Measurements from ENCODE around the gene PPIL1. TPM values are rescaled to one million over a fixed set of nuclear protein-coding genes. Genes with fewer than 3 reads are reported as not detected.

Gene PPIL1
- total RNA-seq, 4 donors from 2014 or later, result 22.8 to 36.0 (median 27.5) TPM

DNA sequence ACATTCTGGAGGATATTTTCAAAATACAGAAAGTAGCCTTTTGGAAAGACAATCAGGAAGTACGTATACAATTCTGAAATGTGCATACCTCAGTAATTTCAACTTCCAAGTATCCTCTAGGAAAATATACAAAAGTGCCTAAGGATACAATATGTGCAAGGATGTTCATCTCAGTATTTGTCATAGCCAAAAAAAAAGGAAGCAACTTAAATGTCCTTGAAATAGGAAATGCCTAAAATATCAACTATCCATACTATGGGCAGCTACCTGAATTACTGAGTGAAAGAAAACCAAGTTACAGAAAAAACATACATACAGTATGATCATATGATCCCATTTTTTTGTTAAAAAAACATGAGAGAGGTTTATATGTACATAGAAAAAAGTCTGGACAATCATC lies 1.5 kb downstream of the PPIL1 start:
- TF ChIP-seq, protein P1, sequence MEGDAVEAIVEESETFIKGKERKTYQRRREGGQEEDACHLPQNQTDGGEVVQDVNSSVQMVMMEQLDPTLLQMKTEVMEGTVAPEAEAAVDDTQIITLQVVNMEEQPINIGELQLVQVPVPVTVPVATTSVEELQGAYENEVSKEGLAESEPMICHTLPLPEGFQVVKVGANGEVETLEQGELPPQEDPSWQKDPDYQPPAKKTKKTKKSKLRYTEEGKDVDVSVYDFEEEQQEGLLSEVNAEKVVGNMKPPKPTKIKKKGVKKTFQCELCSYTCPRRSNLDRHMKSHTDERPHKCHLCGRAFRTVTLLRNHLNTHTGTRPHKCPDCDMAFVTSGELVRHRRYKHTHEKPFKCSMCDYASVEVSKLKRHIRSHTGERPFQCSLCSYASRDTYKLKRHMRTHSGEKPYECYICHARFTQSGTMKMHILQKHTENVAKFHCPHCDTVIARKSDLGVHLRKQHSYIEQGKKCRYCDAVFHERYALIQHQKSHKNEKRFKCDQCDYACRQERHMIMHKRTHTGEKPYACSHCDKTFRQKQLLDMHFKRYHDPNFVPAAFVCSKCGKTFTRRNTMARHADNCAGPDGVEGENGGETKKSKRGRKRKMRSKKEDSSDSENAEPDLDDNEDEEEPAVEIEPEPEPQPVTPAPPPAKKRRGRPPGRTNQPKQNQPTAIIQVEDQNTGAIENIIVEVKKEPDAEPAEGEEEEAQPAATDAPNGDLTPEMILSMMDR (IDR thresholded peaks at IDR 0.05), result no peak
- TF ChIP-seq POLR2A (IDR thresholded peaks at IDR 0.05), result no peak
- Histone ChIP-seq H3K27me3 (no peaks in the 10 kb centered on the region), H3K4me1 (peaks cover 0 to 5% of the 10 kb centered on the region in 2 donors), H3K9me3 (no peaks in the 10 kb centered on the region), H3K27ac (no peak overlapping the region), H3K36me3 (no peaks in the 10 kb centered on the region), H3K4me3 (no peak overlapping the region)
- no peak for DNase-seq
- intact Hi-C loops (cut with DNase I; ENCODE audit: low total_unique reads), result no loop called here

DNA sequence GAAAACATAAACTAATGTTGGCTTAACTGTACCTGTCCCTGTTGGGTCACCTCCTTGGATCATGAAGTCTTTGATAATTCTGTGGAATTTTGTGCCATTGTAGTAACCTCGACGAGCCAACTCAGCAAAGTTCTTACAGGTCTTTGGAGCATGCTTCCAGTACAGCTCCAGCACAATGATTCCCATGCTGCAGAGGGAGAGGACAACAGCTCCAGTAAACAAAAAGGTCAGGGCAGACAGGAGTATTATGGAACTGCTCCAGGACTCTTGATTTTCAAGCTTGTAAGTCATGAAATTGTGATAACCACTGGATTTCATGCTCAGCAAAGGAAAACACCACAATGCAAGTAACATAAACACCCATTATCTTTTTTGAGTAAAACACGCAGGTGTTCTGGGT lies 2.9 kb downstream of the PPIL1 start:
- Histone ChIP-seq H3K9me3 (no peaks in the 10 kb centered on the region), H3K36me3 (no peaks in the 10 kb centered on the region), H3K27ac (no peak overlapping the region), H3K4me3 (no peak overlapping the region), H3K4me1 (peaks cover 0 to 5% of the 10 kb centered on the region in 2 donors), H3K27me3 (no peaks in the 10 kb centered on the region)
- DNase-seq, result no peak
- TF ChIP-seq, protein P1 (IDR thresholded peaks at IDR 0.05), result no peak
- no peak for TF ChIP-seq POLR2A (IDR thresholded peaks at IDR 0.05)
- intact Hi-C loops (cut with DNase I; ENCODE audit: low total_unique reads), result no loop called here

DNA sequence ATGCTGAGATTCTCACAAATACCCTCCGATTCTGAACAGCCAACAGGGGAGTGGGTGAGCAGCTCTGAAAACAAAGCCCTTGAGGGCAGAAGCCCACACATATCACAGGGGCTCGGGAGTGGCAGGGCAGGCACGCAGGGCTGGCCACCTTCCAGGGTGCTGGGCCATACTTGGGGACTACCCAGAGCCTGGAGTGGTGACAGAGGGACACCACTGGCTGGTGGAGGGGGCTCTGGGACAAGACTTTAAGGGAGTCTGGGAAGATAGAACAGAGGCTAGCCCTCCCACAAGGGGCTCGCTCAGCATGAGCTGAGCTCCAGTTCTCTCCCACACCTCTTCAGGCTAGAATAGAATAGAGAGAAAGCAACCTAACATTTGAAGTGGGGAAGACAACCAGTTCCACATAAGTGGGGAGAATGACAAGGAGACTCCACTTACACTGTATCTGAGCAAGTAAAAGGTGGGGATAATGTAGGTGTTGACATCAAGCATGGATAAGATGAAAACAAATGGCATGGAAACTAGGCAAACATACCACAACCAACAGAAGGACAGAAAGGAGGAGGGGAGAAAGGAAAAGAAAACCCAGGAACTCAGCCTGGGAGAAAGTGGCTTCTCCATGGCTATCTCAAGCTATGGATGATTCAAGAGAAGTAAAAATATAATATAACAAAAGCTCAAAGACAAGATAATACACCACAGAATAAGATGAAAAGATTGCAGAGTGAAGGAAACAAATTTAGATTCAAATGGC lies 7.0 kb downstream of the PPIL1 start:
- H3K9me3 ChIP-seq, result no peaks in the 10 kb centered on the region
- TF ChIP-seq, protein P1 (IDR thresholded peaks at IDR 0.05), result no peak
- no peak for TF ChIP-seq POLR2A (IDR thresholded peaks at IDR 0.05)
- H3K36me3 ChIP-seq, result no peaks in the 10 kb centered on the region
- DNase-seq, result no peak
- H3K27ac ChIP-seq, result no peak overlapping the region
- no peaks in the 10 kb centered on the region for H3K4me1 ChIP-seq
- H3K4me3 ChIP-seq, result no peak overlapping the region
- intact Hi-C loops (cut with DNase I; ENCODE audit: low total_unique reads), result no loop called here
- H3K27me3 ChIP-seq, result no peaks in the 10 kb centered on the region

DNA sequence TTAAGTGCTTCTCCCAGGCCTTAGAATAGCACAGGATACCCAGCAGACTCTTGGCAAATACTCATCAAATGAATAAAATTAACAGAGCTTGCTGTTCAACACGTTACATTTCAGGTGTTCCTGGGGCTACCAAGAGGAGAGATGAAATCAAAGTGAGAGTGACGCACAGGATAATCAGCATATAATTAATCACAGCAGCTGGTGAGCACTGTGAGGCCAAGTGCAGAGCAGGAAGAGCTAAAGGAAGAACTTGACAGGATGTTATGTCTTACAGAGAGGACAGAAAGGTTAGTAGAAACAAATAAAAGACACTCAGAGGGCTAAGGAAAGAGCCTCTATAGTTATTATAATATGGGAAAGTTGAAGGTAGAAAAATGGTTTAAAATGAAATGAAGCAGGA lies 8.8 kb downstream of the PPIL1 start:
- no peaks in the 10 kb centered on the region for H3K27me3 ChIP-seq
- no peaks in the 10 kb centered on the region for H3K36me3 ChIP-seq
- intact Hi-C loops (cut with DNase I; ENCODE audit: low total_unique reads), result no loop called here
- H3K9me3 ChIP-seq, result no peaks in the 10 kb centered on the region
- H3K27ac ChIP-seq, result no peak overlapping the region
- no peak overlapping the region for H3K4me3 ChIP-seq
- TF ChIP-seq POLR2A (IDR thresholded peaks at IDR 0.05), result no peak
- TF ChIP-seq, protein P1 (IDR thresholded peaks at IDR 0.05), result no peak
- no peak for DNase-seq
- H3K4me1 ChIP-seq, result no peaks in the 10 kb centered on the region

DNA sequence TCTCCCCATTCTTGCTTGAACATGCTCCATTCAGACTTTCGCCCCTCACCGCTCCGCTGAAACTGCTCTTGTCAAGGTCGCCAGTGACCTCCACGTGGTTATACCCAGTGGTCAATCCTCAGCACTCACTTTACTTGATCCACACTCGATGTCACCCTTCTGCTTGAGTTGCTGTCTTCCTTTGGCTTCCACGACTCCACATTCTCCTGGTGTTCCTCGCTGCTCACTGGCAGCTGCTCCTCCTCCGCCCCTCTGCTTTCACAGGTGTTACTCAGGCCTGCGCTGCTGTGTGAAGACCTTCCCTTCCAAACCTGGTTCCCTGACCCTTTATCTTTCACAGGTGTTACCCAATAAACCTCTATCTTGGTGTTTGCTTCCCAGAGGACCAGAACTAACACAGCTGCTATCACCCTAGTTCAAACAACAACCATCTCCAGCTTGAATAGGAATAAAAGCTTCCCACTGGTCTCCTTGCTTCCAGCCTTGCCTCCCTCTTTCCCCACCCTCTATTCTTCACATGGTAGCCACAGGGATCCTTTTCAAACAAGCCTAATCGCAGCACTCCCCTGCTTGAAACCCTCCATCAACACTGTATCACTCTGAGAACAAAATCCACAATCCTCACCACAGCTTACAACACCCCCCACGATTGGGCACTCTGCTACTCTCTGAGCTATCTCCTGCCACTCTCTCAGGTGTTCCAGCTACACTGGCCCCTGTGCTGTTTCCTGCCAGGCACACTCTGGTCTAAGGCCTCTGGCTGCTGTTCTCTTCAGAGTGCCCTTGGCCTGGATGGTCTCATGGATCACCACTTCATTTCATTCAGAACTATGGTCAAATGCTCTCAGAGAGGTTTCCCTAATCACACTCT lies 10.7 kb downstream of the PPIL1 start:
- H3K9me3 ChIP-seq, result no peaks in the 10 kb centered on the region
- no peak overlapping the region for H3K4me3 ChIP-seq
- no peaks in the 10 kb centered on the region for H3K36me3 ChIP-seq
- H3K27ac ChIP-seq, result no peak overlapping the region
- no peak for DNase-seq
- intact Hi-C loops (cut with DNase I; ENCODE audit: low total_unique reads), result no loop called here
- H3K4me1 ChIP-seq, result no peaks in the 10 kb centered on the region
- TF ChIP-seq, protein P1 (IDR thresholded peaks at IDR 0.05), result no peak
- no peak for TF ChIP-seq POLR2A (IDR thresholded peaks at IDR 0.05)
- no peaks in the 10 kb centered on the region for H3K27me3 ChIP-seq
